Fibroblast of peridontal ligament (primary cell): ENCODE data around the gene TBC1D16.

ENCODE experiments used
- DNase-seq: peaks from one replicate; pipeline ENCODE4 v3.0.0-alpha.2; 2010; ENCODE audit errors: extremely low read depth

The TBC1D16 gene

DNA sequence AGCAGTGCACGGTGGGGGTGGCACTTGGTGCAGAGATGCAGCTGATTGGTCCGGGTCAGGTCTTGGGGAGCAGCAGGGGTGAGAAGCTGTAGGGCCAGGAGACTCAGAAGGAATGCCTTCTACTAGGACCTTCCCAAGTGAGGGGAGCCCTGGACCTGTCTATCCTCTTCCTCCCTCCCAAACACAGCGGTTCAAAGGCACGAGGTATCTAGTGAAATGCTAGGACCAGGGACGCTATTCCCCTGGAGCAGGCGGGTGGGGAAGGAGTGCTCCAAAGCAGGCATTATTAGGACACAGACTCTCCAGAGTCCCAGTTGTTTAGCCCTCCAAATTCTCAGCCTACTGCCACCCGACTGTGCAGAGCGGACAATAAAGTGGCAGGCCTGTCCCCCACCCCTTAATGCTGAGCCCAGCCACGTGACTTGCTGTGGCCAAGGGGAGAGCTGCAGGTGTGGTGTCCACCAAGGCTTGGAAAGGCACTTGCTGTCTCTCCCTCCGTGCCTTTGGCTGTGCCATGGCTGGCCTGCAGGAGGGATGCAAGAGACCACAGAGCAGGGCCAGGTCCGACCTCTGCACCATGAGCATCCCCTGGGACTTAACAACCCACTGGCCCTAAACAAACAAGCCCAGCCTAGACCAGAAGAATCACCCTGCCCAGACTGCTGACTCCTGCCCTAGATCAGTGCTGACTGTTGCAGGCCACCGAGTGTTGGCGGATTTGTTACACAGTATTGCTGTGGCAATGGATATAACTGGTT is 97.2 kb downstream of the TBC1D16 start:
- DNase-seq, result no peak

DNA sequence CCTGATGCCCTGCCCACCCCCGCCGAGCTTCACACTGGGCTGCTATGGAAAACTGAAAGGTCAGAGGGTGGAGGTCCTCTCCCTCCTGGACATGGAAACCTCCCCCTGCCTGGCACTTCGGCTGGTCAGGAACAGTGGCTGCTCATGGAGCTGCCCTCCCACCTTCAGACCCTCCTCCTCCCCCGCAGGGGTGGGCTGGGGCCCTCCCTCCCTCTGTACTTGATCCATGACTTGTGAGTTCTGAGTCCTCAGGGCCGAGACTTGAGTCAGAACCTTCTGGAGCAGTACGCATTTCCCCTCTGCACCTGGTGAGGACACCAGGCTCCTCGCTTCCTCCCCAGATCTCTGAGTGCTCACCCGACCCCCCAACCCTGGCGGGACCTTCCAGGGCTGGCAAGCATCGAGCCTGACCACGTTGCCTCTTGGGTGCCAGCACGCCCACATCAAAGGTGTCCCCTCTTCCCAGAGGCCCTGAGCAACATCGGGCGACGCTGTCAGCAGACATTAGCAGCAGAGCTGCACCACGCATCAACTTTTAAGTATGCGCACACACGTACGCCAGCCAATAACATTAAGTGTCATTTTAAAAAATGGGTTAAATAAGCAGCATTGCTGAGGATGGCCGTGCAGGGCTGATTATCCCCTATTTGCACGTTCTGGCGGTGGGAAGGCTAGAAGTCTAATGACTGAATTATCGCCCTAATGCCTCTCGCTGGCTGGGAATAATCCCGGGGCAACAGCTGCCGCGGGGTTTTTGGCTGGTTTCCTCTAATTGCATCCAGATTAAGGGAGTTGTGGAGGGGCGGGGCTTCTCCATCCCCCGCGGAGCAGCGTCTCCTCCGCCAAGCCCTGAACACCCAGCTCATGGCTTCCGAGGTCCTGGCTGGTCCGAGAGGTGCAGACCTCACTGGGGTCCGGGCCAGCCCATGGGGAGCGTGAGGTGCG is 98.0 kb downstream of the TBC1D16 start:
- DNase-seq, result no peak

DNA sequence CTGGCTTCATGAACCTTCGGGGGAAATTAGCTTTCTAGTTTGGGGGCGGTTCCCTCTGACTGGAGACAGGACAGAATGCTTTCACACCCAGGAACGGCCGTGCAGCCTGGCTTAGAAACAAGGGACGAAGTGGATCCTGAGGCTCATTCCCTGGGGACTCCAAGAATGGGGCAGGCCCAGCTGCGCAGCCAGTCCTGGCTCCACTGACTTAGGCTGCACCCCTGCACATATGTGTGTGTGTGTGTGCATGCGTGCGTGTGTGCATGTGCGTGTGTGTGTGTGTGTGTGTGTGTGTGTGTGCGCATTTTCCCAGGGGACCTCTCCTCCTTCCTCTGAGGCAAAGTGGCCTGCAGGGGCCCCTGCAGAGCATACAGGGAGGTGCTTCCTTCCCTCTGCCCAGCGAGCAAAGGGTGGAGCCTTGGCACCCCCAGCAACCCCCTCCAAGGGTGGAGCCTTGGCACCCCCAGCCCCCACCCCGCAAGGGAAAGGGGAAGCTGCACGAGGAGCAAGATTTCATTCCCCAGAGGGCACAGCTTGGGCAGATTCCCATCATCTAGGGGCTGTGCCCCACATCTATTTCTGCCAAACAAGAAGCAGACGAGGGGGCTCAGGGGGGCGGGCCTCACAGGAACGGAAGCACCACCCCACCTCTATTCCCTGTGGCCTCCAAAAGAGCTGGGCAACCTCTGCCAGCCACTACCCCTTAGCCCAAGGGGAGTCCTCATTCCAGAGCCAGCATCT is 98.9 kb downstream of the TBC1D16 start:
- DNase-seq, result no peak

DNA sequence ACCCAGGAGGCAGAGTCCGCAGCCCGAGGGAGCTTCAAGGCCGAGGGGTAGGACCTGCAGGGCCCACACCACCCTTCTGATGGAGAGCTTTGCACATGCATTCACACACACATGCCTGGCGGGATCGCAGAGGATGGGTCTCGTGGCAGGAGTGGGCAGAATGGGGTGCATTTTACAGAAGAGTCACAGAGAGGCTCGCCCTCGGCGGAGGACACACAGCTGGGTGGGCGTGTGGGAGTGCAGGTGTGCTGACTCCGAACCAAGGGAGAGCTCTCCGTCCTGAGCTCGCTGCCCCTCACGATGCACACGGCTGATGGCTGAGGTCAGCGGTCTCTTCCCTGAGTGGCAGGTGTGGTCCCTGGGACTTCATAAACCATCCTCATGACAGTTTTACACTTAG is 99.6 kb downstream of the TBC1D16 start:
- DNase-seq, result no peak

DNA sequence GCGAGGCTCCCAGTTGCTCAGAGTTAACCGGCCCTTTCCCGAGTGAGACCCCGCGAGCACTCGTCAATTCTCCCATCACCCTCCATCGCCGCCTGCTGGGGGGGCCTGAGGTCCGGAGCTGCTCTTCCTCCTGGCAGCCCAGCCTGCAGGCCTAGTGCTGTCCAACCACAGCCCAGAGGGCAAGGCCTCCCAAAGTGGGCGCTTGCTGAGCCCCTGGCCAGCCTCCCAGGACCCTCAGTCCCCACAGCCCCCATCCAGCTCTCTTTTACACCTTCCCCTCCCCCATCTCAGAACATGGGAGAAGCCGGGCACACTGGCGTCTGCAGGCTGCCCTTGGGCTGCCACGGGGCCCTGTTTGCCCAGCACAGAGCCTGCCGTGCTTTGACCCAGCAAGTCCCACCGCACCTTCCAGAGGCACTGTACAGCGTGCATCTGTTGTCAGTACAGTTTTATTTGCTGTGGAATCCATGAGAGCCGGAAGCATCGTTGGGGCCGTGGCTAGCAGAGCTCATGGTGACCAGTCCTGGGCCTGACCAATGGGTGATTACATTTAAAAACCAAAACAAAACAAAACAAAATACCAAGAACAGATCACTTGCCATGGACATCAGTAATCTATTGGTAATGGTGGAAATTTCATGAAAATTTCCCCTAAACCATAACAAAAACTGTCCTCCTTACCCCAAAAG is 100.3 kb downstream of the TBC1D16 start:
- no peak for DNase-seq

DNA sequence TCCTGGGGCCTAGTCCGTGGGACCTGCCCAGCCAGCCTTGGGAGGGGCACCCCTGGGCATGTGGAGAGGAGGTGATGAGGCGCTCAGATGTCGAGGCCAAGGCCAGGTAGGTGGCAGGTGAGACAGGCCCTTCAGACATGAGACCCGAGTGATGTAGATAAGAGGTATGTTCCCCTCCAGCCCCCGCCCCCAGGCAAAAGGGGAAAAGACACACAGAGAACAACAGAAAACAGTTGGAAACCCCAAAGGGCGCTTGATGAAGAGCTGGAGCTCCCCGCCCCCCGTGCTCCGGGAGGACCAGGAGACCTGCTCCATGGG is 101.1 kb downstream of the TBC1D16 start:
- DNase-seq, result no peak

DNA sequence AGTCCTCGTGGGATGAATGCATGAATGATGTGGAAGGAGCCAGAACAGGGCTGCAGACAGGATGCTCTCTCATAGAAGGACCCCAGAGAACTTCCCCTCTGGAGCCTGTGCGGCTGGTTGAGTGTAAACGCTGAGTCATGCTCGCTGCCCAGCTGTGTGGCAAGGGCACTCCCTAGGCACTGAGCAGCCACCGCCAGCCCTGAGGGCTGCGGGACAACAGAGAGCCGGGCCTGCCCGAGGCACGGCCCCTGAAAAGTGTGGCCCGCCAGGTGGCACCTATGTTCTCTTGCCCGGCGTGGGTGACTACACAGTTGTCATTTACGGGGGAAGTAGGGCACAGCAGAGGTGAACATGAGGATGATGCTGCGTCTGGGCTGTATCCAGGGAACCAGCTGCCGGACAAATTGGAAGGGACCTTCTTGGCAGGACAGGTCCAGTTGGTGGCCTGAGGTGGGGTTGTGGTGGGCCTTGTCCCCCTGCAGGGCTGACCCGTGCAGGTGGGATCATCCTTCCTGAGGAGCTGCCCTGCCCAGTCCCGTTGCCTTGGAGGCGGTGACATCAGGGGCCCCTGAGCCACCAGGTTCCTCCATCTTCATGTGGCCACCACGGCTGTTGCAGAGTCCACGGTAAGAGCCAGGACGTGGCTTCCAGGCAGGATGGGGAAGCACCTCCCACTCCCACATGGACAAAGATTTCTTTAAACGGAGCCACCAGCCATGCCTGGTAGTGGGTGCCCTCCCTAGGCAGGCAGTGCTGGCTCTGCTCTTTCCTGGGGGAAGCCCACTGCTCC is 101.6 kb downstream of the TBC1D16 start:
- no peak for DNase-seq

DNA sequence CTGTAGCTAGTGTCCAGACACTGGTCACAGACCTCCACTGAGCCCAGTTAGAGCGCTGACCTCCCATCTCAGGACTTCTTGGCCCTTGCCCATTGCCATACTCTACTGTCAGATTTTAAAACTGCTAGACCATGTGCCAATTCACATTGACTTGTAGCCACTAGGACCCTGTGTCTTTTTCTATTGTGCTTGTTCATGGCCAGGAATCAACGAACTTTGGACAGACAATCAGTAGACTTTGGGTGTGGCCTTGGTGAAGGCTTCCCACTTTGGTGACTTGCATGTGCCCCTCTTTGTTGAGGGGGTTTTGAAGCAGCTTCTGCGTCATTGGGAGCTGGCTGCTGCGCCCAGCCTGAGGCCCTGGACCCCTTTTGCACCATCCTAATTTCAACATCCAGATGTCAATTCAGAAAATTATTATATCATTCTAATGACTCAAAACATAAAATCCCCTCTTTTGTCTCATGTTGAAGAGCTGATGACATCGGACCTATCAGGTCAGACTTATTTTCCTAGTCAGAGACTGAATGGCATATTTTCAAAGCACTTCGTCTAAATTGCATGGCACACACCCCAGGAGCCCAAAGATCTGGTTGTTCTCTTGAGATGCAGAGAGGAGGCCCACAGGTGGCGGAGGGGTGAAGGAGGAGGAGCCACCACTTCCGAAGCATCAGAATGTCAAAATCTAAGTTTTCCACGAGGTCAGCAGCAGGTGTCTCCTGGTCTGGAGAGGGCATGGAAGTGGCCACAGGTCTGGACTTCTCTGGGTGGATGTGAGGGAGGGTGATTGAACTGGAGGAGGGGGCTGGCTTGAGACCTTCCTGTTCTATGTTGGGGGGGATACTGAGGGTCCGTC is 103.0 kb downstream of the TBC1D16 start:
- DNase-seq, result no peak

DNA sequence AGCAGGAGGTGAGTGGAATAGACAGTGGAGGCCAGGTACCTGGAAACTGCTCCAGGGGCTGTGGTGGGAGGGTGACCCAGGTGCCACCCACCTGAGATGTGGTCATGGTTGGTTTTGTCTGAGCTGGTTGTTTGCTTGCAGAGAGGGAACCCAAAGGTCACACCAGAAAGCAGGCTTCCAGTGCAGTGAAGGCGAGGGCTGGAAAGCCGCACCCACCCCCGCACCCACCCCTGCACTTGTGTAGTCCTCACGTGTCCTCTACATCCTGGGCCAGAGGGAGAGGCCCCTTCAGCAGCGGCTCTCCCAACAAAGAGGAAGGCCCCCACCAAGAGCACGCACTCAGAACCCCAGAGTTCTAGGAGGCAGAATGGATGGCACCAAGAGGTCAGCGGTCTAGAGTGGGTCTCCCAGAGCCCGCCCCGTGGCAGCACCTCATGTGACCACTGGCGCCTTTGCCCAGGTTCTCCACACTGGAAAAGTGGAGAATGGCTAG is 103.8 kb downstream of the TBC1D16 start:
- no peak for DNase-seq

DNA sequence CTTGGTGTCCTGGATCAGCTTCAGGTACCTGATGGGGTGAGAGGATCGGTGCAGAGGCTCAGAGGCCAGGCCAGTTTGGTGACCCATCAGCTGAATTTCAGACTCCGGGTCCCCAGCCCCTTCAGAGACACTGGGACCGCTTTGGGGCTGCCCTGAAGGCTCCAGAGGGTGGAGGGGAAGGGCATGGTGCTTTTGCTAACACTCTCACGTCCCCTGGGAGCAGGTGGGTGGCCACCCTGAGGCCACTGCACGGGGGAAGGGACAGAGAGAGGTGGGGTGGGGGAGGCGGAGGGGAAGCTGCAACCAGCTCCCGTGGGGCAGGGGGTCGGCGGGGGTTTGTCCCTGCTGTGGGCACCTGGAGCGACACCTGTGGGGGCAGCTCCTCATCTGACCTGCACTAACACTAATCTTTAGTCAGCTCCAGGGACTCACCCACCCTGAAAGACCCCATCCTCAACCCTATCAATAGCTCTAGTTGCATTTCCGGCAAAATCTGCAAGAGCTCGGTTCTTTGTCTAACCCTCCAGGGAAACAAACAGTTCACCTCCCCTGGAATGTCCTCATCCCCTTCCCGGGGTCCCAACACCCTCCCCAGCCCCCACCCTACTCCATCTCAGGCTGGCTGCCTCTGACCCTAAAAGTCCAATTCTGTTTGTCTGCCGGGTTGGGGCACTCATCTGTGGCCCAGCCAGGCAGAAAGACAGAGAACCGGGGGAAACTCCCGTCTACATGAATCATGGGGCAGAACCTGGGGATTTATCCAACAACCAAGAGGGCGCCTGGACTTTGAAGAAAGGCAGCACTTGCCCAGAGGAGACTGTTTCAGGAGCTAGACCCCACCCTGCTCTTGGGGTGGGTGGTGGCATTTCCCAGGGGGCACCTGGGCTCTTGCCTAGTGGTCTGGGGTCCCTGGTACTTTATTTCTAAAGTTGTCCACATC is 104.5 kb downstream of the TBC1D16 start:
- DNase-seq, result no peak

DNA sequence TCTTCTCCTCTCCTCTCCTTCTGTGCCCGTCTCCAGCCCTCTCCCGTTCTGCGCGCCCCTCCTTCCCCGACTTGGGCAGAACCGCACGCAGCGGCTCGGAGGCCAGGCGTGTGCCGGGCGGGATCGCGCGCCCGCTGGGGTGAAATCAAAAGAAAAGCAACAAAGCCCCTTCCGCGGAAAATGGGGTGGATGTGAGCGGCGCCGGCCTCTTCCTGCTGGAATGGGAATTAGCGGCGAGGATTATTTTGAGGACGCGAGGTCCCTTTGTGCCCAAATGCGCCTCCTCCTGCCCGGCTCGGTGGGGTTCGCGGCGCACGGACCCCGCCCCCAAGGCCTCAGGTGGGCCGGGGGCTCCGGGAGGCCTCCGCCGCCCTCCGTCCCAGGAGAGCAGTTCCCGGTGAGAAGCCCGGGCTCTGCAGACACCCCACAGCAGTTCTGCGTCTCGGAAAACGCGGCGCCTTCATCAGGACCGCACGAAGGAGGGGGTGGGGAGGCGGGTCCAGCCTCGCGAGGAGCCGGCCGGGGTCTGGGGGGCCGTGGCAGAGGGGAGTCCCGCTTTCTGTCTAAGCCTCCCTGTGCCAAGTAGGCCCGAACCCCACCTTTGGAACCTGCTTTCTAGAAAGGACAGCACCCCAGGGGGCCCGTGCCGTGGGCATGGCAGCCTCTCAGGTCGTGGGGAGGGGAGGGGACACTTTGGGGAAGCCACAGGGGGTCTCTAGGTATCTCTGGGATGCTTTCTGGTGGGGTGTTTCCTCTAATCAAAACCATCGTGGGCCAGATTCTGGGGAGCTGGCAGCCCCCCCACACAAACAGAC is 105.4 kb downstream of the TBC1D16 start:
- DNase-seq, result no peak

DNA sequence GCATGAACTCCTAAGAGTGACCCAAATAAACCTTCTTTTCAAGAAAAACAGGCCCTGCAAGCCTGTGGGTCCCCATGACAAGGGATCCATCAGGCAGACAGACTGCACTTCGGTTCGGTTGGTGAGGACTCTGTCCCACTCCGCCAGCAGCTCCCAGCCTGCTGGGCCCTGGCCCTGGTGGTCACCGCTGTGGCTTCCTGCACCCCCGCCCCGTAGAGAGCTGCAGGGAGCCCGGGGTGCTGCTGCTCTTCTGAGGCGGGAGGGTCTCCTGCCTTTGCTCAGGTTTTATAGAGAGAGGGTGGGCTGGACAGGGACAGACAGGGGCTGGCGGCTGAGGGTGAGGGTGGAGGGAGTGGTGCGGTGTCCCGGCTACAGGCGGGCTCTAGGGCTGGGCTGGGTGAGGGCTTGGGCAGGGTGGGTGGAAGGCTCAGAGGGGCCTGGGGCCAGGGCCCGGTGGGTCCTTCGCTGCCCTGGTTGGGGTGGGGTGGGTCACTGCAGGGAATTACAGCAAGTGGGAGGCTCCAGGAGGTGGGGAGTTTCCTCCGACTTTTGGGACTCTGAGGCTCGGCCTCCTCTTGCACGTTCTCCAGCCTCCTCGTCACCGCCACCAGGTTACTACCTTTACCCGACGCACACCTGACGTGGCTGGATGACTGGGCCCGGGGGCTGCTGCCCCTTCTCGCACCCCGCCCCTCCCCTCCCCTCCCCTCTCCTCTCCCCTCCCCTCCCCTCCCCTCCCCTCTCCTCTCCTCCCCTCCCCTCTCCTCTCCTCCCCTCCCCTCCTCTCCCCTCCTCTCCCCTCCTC is 106.2 kb downstream of the TBC1D16 start:
- no peak for DNase-seq

DNA sequence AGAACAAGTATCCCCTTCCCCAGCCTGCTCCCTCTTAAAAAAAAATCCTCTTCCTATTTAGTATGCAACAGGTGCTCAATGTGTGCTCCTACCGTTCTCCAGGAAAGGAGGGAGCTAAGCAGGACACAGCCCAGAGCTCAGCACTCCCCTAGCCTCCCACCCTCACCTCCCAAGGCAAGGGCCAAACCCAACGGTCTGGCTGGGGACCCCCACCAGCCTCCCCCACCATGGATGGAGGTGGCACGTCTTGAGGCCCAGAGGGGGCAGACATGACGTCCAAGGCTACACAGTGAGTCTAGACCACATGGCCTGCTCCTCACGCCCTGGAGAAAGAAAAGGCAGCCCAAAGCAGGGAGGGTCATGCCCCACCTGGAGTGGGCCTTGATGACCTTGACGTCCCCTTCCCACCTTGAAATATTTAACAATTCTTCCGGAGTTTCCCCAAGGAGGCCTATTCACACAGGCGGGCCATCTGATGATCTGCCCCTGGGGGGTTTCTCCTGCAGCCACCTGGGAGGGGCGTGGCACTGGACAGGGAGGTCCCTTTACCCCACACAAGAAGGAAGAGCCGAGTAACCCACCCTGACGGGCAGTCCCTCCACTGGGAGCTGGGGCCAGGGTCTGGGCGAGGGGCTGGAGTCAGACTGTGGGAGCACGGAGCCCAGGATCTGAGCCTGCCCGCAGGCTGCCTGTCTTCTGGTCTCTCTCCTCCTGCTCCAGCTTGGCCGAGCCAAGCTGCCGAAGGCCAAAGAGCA is 107.0 kb downstream of the TBC1D16 start:
- DNase-seq, result no peak

DNA sequence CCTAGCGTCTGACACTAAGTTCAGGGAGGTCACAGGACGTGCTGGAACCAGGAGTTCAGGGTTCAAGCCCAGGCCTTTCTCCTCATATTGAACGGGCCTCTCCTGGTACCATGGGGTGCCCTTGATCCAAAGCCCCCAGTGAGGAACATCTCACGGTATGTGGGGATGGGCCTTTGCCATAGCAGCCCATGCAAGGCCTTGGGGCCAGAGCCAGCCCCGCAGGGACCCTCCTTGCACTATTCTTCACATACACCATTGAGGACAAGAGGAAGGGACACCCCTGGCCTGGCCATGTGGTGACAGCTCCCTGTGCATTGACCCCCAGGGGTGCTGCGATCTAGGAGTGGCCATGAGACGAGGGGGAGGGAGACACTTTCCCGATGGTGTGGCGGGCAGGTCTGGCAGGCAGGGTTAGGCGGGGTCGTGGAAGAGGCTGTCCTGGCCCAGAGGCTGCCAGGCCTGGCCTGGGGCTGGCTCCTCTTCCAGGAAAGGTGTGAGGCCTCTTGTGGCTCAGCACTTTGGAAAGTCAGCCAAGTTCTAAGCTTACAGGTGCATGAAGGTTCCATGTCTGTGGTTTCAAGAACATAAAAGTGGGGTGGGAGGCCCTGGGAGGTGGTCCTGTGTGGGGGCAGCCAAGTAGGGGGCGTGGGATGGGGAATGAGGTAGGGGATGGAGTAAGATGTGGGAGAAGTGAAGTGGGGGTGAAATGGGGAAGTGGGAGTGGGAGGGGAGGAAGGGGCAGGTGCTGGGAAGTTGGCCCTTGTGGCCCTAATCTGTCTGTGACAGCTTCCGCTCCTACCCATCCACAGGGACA is 107.8 kb downstream of the TBC1D16 start:
- no peak for DNase-seq

DNA sequence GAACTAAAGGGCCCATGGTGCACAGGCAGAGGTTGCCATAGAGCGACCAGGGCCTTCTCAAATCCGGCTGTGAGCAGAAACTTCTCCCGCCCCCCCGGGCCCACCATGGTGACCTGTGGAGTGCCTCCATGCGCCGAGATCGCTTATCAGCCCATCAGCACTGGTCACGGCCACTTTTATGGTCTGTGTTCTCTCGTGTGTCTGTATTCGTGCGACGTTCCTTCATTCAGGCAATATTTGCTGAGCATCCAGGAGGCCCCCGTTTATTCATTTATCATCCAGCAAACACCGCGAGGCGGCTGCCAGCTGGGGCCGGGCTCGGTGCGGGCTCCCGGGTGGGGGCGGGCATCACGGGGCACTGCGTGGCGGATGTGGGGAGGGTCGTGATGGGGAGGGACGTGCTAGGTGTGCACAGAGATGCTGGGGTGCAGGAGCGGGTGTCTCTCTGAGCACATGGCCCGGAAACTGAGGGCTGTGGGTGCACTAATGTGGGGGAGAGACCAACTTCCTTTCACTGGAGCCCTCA is 108.5 kb downstream of the TBC1D16 start:
- no peak for DNase-seq
